Hepatocyte (in vitro differentiated cells): ENCODE results near the gene VAC14.
"Not testable (repeated sequence)": the region's sequence is repeated elsewhere in the genome, so short reads cannot be mapped to it uniquely, and the experiment has no call there.

Experiments
- CTCF ChIP-seq: fragments of 200-600 bp; sonication (generic); IDR thresholded peaks from 2 replicates; pipeline ENCODE4 v1.5.1; 2016; ENCODE audit warnings: antibody characterized with exemption, mild to moderate bottlenecking; ENCODE audit not compliant: poor library complexity
- EZH2 ChIP-seq: fragments of 200-600 bp; sonication (generic); IDR thresholded peaks from 2 replicates; pipeline ENCODE4 v1.6.1; 2016; ENCODE audit warnings: antibody characterized with exemption, mild to moderate bottlenecking, borderline replicate concordance
- EZH2phosphoT487 ChIP-seq: fragments of 200-600 bp; sonication (generic); IDR thresholded peaks from one replicate; pipeline ENCODE4 v1.6.1; 2018; ENCODE audit warnings: antibody characterized with exemption, mild to moderate bottlenecking, low read depth, moderate library complexity; ENCODE audit not compliant: unreplicated experiment, severe bottlenecking

- TF ChIP-seq CTCF, EZH2, EZH2phosphoT487: not testable (repeated sequence)
Measured at GRCh38 chr16:70643264-70643663, 157.7 kb downstream of the VAC14 start.
